Skeletal muscle cell (primary cell): ENCODE measurements around the gene ZBTB40.

ENCODE experiments used
- DNase-seq: peaks from one replicate; pipeline ENCODE4 v3.0.0-alpha.2; 2010; ENCODE audit warnings: low read depth
- H3K4me3 ChIP-seq: 2 replicates; pipeline ENCODE4 v1.5.1; 2011; ENCODE audit warnings: low read depth, mild to moderate bottlenecking, control low read depth, low read length, moderate library complexity

Gene ZBTB40

DNA sequence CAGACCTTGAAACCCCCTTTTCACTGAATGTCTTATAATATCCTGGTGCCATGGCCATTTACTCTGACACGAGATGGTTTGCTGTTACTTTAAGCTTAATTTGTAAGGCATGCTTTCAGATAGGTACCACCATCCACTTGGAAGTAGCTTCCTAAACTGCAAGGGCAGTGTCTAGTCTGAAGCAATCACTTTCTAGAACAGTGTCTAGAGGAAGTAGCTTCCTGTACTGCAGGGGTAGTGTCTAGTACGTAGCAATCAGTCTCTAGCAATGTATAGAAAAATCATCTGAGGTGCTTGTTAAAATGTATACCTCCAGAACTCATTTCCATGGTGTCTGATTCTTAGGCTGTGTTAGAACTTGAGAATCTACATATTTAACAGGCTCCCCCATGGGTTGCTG lies 42.5 kb downstream of the ZBTB40 start:
- no peak for DNase-seq
- H3K4me3 ChIP-seq = no peak overlapping the region

DNA sequence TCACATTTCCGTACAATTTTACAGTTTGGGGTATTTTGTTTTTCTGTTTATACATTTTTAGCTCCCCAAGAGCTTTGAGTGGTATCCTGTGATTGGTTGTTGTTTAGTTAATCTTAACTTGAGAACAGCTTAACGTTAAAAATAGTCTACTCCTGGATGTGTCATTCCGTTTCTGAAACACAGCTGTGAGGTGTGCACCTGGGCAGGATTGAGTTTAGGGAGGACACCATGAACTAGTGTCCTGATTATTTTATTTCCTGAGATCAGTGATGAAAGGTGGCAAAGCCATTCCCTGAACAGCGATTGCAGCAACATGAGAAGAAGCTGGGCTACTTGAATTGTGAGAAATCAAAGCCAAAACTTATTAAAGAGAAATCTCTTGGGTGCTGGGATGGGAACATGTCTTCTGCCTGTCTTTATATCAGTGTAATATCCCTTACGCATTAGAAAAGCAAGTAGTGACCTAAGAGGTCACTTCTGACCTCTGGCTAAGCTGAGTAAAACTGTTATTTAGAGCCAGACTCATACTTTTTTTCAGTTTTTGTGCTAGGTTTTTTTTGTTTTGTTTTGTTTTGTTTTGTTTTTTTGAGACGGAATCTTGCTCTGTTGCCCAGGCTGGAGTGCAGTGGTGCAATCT lies 43.4 kb downstream of the ZBTB40 start:
- H3K4me3 ChIP-seq = no peak overlapping the region

DNA sequence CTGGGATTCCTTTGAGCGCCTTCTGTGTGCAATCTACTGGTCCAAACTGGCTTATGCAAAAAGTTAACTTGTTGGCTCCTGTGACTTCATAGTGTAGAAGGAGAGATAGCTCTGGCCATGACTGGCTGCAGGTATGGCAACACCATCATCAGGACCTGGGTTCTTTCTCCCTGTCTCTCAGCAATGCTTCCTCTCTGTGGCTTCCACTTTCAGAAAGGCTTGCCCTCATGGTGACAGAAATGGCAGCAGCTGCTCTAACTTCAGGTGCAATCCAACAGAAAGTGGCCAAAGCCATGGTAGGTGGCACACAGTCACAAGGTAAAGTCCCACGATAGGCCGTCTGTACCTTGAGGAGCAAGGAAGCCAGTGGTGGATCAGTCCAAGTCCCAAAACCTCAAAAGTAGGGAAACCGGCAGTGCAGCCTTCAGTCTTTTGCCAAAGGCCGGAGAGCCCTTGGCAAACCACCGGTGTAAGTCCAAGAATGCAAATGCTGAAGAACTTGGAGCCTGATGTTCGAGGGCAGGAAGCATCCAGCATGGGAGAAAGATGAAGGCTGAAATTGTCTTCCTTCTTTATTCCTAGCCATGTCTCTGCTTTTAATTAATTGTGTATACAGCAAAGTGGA lies 45.0 kb downstream of the ZBTB40 start:
- no peak for DNase-seq
- H3K4me3 ChIP-seq = no peak overlapping the region

More for the DNA sequence above, 43.4 kb downstream of the ZBTB40 start:
- DNase-seq = no peak

DNA sequence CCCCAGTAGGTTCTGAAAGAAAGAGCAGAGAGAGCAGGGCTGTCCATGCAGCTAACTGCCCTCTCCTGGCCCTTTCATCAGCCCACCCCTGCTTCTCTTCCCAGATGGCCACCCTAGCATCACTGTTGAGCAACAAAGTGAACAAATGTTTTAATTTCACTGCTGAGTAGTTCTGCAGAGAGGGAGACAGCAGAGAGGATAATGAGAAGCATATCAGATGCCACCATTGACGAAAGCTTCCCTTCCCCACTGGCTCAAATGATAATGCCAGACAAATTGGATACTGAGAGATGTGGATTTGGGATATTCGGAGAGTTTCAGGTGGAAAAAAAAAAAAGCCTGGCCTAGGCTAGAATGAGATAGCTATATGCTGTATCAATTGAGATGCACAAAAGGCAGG lies 46.8 kb downstream of the ZBTB40 start:
- no peak for DNase-seq
- no peak overlapping the region for H3K4me3 ChIP-seq

DNA sequence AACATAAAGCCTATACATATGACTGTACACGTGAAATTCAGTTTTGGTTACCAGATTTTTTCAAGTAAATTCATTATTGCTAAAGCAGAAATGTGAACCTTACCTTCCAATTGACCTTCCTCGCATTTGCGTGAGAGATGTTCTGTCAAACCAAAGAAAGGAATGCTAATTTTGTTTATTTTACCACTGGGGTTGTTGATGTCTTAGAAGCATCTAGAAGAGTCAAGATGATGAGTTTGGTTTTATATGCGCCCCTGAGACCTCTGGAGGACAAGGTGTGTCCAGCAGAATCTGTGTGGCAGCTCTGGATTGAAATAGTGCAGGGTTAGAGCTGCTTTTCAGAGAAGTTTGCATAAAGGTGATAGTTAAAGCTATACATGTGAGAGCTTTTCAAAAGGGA lies 48.4 kb downstream of the ZBTB40 start:
- H3K4me3 ChIP-seq = no peak overlapping the region
- DNase-seq = no peak

DNA sequence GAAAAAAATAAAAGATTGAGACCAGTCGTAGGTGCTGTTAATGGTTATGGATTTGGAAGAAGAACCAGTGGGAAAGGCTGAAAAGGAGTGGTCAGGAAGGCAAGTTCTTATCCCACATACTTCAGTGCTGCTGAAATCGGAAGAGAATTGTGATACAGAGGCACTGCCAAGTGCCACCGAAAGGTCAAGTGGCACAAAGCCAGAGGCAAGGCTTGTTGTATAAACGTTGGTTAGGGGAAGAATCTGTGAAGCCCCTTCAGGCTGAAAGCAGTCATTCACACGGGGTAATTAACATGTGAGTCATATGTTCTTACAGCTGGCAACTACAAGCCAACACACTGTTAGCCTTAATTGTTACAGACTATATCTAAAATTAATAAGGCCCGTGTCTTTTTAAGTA lies 48.8 kb downstream of the ZBTB40 start:
- DNase-seq = no peak
- no peak overlapping the region for H3K4me3 ChIP-seq

DNA sequence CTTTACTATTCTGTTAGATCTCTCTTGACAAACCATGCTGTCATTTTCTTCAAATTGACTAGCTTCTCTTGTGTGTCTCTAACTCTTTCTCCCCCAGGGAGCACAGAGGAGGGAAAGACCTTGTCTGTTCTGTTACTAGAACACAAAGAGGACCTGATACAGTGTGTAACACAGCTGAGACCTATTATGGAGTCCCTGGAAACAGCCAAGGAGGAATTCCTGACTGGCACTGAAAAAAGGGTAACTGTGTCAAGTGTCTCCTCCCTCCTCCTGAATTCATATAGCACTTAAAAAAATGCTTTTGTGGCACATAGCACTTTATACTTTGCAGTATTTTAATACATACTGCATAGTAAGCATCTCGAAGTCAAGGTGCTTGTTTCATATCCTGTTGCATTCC lies 50.6 kb downstream of the ZBTB40 start:
- H3K4me3 ChIP-seq = no peak overlapping the region
- DNase-seq = no peak

DNA sequence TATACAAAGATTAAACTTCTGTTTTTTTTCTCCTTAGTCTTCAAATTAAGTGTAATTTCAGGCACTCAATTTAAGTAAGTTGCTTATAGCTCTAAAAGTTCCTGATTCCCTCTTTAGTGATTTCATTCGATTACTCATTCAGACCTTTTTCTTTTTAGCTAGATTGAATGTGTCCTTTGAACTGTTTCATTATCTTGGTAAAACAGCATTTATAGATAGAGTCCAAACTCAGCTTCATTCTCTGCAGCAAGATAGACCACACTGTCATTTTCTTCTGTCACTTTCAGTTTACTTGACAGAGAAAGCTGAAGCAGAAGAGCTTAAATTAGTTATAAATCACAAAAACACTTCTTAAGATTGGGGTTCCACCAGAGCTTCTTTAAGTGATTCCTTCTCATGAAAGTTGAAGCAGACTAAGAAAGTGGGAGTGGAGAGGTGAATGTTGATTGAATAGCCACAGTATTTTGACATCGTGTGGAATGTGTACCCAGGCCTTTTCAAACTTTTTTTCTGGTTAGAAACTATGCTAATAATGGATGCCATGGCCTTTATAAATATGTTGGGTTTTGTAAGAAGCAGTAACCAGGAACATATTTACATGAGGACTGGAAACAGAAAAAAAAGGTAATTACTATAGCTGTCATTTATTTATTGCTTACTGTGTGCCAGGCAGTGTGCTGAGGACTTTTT lies 52.2 kb downstream of the ZBTB40 start:
- no peak for DNase-seq

DNA sequence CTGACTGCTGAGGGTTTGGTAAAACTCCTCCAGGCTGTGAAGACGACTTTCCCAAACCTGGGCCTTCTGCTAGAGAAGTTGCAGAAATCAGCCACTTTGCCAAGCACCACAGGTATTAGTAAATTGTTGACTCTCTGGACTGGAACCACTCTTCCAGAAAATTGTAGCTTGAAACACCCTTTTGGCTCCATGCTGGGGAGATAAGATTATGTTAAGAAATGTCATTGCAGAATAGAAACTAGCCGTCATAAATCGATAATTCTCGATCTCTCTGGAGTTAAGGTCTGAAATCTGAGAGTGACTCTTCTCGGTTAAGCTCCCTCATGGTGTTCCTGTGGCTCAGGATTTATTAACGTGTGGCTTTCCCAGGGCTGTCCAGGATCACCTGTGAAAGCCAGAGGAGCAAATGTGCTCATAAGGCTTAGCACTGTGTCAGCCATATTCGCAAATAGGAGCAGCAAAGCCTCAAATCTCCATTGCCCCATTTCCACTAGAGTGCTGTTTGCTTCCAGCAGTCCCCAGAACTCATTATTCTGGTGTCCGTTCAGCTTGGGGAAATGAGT lies 54.6 kb downstream of the ZBTB40 start:
- H3K4me3 ChIP-seq = no peak overlapping the region
- DNase-seq = no peak

More for the DNA sequence above, 52.2 kb downstream of the ZBTB40 start:
- H3K4me3 ChIP-seq = no peak overlapping the region

DNA sequence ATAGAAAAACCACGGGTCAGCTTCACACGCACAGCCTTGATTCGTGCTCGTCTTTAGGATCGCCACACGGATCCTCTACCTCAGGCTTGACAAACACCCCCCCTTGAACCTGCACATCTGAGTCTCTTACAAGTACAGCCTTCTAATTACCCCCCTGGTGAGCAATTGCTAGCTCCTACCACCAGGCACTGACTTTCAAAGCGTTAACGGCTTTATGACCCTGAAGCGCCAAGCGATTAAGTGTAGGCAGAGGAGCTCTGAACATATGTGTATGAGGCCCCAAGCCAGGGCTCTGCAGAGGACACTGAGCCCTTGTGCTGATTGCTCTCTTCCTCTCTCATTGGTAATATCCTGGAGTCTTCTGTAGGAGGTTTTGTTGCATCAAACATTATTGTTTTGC lies 55.9 kb downstream of the ZBTB40 start:
- no peak for DNase-seq
- no peak overlapping the region for H3K4me3 ChIP-seq

DNA sequence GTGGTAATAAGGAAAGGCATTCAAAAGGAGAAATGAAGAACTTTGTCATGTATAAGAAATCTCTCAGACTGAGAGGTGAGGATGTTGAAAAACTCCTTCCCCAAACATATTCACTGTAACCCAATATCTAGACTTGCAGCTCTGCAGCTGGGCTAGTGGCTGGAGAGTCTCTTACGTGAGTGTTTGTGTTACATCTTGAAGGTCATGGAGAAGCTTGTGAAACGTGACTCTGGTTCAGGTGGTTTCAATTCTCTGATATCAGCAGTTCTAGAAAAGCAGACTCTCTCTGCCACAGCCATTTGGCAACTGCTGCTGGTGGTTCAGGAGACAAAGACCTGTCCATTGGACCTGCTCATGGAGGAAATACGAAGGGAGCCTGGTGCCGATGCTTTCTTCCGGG lies 56.7 kb downstream of the ZBTB40 start:
- no peak for DNase-seq
- H3K4me3 ChIP-seq = no peak overlapping the region

DNA sequence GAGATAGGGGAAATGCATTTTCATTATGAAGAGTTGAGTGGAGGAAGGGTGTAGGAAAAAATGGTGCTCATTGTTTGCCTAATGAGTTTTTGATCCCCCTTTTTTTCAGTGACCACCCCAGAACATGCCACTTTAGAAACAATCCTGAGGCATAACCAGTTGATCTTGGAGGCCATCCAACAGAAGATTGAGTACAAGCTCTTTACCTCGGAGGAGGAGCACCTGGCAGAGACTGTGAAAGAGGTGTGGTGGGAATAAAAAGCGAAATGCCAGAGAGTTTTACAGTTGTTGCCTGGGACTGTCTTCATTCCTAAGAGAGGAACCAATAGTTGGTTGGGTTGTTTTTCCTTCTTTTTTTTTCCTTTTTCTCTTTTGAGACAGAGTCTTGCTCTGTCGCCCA lies 57.3 kb downstream of the ZBTB40 start:
- no peak overlapping the region for H3K4me3 ChIP-seq
- no peak for DNase-seq

DNA sequence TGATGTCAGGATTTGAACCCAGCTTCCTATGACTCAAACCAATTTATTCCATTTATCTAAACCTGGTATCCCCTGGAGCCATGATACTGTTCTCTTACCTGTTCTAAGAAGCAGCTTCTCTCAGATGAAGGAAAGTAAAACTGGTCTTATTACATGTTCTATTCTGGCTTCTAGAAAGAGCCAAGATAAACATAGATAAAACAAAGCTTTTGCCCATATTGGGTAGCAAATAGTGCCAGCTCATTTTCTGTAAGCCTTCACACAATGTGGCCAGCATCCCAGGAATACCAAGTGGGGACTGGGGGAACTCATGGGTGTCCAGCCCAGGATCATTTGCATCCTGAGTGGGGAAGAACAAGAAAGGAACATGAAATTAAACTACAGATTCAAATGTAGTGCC lies 58.2 kb downstream of the ZBTB40 start:
- no peak for DNase-seq
- H3K4me3 ChIP-seq = no peak overlapping the region

DNA sequence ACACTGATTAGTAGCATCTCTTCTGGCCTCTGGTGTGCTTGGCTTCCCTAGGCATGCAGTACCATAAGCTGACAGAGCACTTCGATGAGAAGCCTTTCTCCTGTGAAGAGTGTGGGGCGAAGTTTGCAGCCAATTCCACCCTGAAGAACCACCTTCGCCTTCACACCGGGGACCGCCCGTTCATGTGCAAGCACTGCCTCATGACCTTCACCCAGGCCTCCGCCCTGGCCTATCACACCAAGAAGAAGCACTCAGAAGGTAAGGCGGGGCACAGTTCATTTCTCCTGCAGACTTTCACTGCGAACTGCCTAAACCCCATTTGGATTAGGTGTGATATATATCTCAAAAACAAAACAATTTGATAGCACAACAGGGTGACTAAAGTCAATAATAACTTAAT lies 61.2 kb downstream of the ZBTB40 start:
- DNase-seq = no peak
- no peak overlapping the region for H3K4me3 ChIP-seq

DNA sequence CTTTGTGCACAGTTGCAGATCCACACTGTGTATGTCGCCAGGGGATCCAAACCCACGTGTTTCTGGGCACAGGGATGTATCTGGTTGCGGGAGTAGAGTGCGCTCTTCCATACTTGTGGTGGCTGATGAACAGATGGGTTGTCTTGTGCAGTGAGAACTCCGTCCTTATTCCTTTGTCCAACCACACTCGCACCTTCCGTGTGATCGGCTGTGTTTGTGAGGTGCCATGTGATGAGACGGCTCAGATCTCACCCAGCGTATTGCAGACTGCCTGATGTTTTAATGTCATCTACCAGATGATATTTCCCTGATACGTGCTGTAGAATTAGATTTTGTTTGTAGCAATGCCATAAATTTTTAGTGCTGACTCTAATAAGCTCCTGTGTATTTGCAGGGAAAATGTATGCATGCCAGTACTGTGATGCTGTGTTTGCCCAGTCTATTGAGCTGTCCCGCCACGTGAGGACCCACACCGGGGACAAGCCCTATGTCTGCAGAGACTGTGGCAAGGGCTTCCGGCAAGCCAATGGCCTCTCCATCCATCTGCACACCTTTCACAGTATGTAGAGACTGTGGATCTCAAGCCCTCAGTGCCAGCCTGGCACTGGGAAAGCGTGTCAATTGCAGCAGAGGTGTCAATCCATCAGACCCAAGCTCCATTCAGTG lies 65.4 kb downstream of the ZBTB40 start:
- DNase-seq = no peak
- no peak overlapping the region for H3K4me3 ChIP-seq

DNA sequence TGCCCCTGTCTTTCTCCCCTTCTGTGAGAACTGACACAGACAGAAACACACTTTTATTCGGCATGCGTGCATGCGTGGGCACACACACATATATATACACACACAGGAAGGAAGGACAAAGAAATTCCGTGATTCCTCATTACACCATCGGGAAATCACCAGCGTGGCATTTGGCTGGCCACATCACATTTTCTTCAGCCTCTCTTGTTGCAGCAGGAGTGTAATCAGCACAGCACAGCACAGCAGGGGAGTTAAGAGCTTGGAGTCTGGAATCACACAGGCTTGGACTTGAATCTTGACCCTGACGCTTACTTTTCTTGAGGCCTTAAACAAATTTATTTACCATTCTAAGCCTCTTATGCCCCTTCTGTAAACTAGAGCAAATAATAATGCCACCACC lies 66.3 kb downstream of the ZBTB40 start:
- H3K4me3 ChIP-seq = no peak overlapping the region
- DNase-seq = no peak

DNA sequence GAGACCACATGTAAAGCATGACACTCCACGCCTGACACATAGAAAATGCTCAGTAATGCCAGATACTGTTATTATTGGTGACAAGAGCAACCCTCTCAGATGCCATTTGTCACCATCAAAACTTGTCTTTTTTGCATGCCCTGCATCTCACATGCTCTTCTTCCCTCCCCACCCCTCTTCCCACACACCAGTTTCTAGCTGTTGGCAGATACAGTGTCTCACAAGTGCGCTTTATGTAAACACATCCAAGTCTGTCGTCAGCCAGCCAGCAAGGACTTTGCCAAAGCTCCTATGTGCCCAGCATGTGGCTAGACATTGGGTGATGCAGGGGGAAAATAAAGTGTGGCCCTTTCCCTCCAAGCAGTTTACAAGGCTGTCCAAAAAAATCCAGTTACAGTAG lies 66.7 kb downstream of the ZBTB40 start:
- DNase-seq = no peak
- no peak overlapping the region for H3K4me3 ChIP-seq

DNA sequence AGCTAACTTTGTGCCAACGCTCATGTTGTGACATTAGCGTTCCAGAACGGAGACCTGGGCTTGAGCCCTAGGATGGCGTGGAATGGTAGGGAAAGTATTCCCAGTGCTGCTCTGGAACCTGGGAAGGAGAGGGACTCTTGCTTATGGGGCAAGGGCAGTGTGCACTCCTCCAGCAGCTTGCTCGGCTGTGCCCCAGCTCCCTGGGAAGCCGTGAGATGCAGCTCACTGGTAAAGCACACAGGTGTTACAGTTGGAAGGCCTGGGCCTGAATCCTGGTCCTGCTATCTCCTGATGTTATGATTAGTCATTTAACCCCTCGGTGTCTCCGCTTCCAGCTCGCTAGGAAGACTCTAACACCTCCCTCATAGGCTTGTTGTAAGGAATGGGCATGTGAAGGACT lies 69.2 kb downstream of the ZBTB40 start:
- DNase-seq = no peak

DNA sequence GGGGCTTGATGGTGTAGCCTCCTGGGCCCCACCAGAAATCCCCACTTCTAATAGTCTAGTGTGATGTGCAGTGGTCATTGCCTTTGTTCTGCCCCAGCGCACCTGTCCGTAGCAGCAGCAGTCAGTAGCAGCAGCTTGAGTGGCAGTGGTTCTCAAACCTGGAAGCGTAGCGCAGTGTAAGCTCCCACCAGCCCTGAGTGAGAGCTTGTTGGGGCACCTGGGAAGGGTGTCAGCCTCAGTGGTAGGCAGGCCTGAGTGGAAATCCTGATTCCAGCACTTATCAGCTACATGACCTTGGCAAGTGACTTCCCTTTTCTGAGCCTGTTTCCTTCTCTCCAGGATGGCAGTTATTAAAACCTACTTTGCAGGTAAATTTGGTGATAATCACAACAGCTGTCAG lies 70.0 kb downstream of the ZBTB40 start:
- no peak overlapping the region for H3K4me3 ChIP-seq
- no peak for DNase-seq

More for the DNA sequence above, 69.2 kb downstream of the ZBTB40 start:
- H3K4me3 ChIP-seq = no peak overlapping the region

DNA sequence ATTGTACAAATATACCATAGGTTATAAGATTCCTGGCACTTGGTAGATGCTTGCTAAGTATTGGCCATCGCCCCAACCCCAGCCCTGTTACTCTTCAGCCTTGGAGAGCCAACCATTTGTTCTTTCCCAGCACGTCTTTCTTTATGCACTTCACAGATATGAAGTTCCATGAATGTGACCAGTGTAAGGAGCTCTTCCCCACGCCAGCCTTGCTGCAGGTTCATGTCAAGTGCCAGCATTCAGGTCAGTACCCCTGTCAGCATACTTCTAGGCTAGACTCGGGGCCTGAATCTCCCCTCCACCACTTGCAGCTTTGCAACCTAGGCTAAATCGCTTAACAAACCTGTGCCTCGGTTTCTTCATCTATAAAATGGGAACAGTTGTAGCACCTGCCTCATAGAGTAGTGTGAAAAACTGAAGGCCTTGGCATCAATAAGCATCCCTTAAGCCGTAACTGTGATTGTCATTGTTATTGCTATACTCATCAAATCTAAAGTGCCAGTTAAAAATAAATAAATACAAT lies 70.6 kb downstream of the ZBTB40 start:
- DNase-seq = no peak

More for the DNA sequence above, 70.6 kb downstream of the ZBTB40 start:
- H3K4me3 ChIP-seq = no peak overlapping the region
